ENCODE results near the gene TECR.
"Not testable (repeated sequence)": the region's sequence is repeated elsewhere in the genome, so short reads cannot be mapped to it uniquely, and the experiment has no call there.

Gene TECR

GRCh38 chr19:14540741-14541525 is 11.5 kb downstream of the TECR start:
- DNase-seq: no peak

- not testable (repeated sequence) for DNase-seq
These were observed 12.6 kb downstream of the TECR start for GRCh38 chr19:14541979-14542378.

GRCh38 chr19:14542711-14543328 is 13.4 kb downstream of the TECR start:
- no peak for DNase-seq

- no peak for DNase-seq
These were observed 14.7 kb downstream of the TECR start for GRCh38 chr19:14544047-14544446.

- DNase-seq: no peak
These were observed 15.8 kb downstream of the TECR start for GRCh38 chr19:14544977-14545715.

GRCh38 chr19:14545716-14546082 is 16.3 kb downstream of the TECR start:
- DNase-seq: no peak

- no peak for DNase-seq
These were observed 20.9 kb downstream of the TECR start for GRCh38 chr19:14550201-14550754.

- peak; percentile 45 to 67 for DNase-seq
These were observed 22.0 kb downstream of the TECR start for GRCh38 chr19:14551134-14552005.

GRCh38 chr19:14552006-14552360 is 22.6 kb downstream of the TECR start:
- DNase-seq: not testable (repeated sequence)

- no peak for DNase-seq
These were observed 23.9 kb downstream of the TECR start for GRCh38 chr19:14553042-14553938.

GRCh38 chr19:14553939-14554243 is 24.5 kb downstream of the TECR start:
- DNase-seq: no peak

- DNase-seq: no peak
These were observed 25.0 kb downstream of the TECR start for GRCh38 chr19:14554382-14554812.

GRCh38 chr19:14555918-14556661 is 26.7 kb downstream of the TECR start:
- DNase-seq: no peak

- DNase-seq: peak; percentile 16 to 32
These were observed 27.3 kb downstream of the TECR start for GRCh38 chr19:14556662-14557188.

- DNase-seq: no peak
These were observed 29.1 kb downstream of the TECR start for GRCh38 chr19:14558370-14559066.

GRCh38 chr19:14559916-14560775 is 30.8 kb downstream of the TECR start:
- DNase-seq: no peak

GRCh38 chr19:14560776-14561108 is 31.3 kb downstream of the TECR start:
- no peak for DNase-seq

GRCh38 chr19:14561249-14561648 is 31.9 kb downstream of the TECR start:
- DNase-seq: no peak

- no peak for DNase-seq
These were observed 32.5 kb downstream of the TECR start for GRCh38 chr19:14561847-14562351.
